IMR-90 (cell line): ENCODE data around the gene CYP4F22. TPM values are rescaled to one million over a fixed set of nuclear protein-coding genes. Genes with fewer than 3 reads are reported as not detected.
"Not testable (repeated sequence)": the region's sequence is repeated elsewhere in the genome, so short reads cannot be mapped to it uniquely, and the experiment has no call there.

ENCODE experiments used
- ATAC-seq: fragments of 200-7000 bp; cut with Tn5 transposase; 2 replicates; pipeline ENCODE4 v1.9.1; 2020; ENCODE audit warnings: low read depth, mild to moderate bottlenecking, moderate library complexity
- BruUV-seq: library from RNA; stranded (reverse); fragments of 400-500 nt; replicated peaks from 2 replicates; lab custom pipeline; 2021; lab: Mats Ljungman, UMichigan
- CTCF ChIA-PET: fragments of 300-600 bp; formaldehyde crosslinking; extraction: SDS; loops from one replicate; lab custom pipeline; 2021; ENCODE audit warnings: antibody characterized with exemption; lab: Yijun Ruan, JAX
- POLR2A ChIA-PET: fragments of 300-600 bp; sonication (Branson Sonifier 250); formaldehyde crosslinking; loops from one replicate; lab custom pipeline; 2022; ENCODE audit warnings: antibody characterized with exemption; ENCODE audit not compliant: unreplicated experiment; lab: Charles Lee
- DNase-seq: peaks from one replicate; pipeline ENCODE4 v3.0.0; 2013
- H2AFZ ChIP-seq: replicated peaks from 2 replicates; pipeline ENCODE3; 2013; ENCODE audit warnings: low read length, mild to moderate bottlenecking; ENCODE audit not compliant: poor library complexity
- H2AK5ac ChIP-seq: 2 replicates; pipeline ENCODE4 v1.6.1; 2013; ENCODE audit warnings: low read depth, low read length, inconsistent platforms
- H2AK9ac ChIP-seq: replicated peaks from 2 replicates; pipeline ENCODE3; 2013; ENCODE audit warnings: mild to moderate bottlenecking, low read depth, low read length, moderate library complexity; ENCODE audit not compliant: poor library complexity
- H2BK120ac ChIP-seq: 2 replicates; pipeline ENCODE4 v1.6.1; 2013; ENCODE audit warnings: low read depth, low read length, inconsistent platforms
- H2BK15ac ChIP-seq: 3 replicates; pipeline ENCODE4 v1.6.1; 2013; ENCODE audit warnings: low read depth, low read length, inconsistent platforms
- H2BK20ac ChIP-seq: 2 replicates; pipeline ENCODE4 v1.6.1; 2013; ENCODE audit warnings: low read depth, mild to moderate bottlenecking, inconsistent platforms, low read length, moderate library complexity
- H2BK5ac ChIP-seq: 2 replicates; pipeline ENCODE4 v1.6.1; 2013; ENCODE audit warnings: mild to moderate bottlenecking, low read depth, low read length, inconsistent platforms; ENCODE audit not compliant: poor library complexity, severe bottlenecking
- H3K14ac ChIP-seq: replicated peaks from 2 replicates; pipeline ENCODE4 v1.6.1; 2013; ENCODE audit warnings: low read depth, low read length, inconsistent platforms
- H3K18ac ChIP-seq: 2 replicates; pipeline ENCODE4 v1.6.1; 2013; ENCODE audit warnings: low read depth, low read length, control low read depth
- H3K23ac ChIP-seq: 2 replicates; pipeline ENCODE4 v1.6.1; 2013; ENCODE audit warnings: low read depth, low read length, inconsistent platforms
- H3K27ac ChIP-seq: 2 replicates; pipeline ENCODE4 v1.5.1; 2013; ENCODE audit warnings: mild to moderate bottlenecking, control low read depth, low read length; ENCODE audit not compliant: insufficient read depth
- H3K27me3 ChIP-seq: 2 replicates; pipeline ENCODE4 v1.6.1; 2013; ENCODE audit warnings: low read length; ENCODE audit not compliant: control insufficient read depth, insufficient read depth
- H3K36me3 ChIP-seq: 2 replicates; pipeline ENCODE4 v1.6.1; 2013; ENCODE audit warnings: low read length, mixed read lengths; ENCODE audit not compliant: control insufficient read depth, insufficient read depth
- H3K4ac ChIP-seq: 2 replicates; pipeline ENCODE4 v1.6.1; 2013; ENCODE audit warnings: low read depth, low read length, inconsistent platforms
- H3K4me1 ChIP-seq: 2 replicates; pipeline ENCODE4 v1.6.1; 2013; ENCODE audit warnings: low read length, mixed read lengths; ENCODE audit not compliant: control insufficient read depth, insufficient read depth
- H3K4me2 ChIP-seq: 2 replicates; pipeline ENCODE4 v1.6.1; 2013; ENCODE audit warnings: low read depth, mild to moderate bottlenecking, control low read depth, low read length, moderate library complexity
- H3K4me3 ChIP-seq: 2 replicates; pipeline ENCODE4 v1.5.1; 2013; ENCODE audit warnings: low read depth, mild to moderate bottlenecking, control low read depth, low read length, moderate library complexity; ENCODE audit not compliant: insufficient read depth
- H3K56ac ChIP-seq: 2 replicates; pipeline ENCODE4 v1.6.1; 2013; ENCODE audit warnings: low read length, inconsistent platforms; ENCODE audit not compliant: insufficient read depth; ENCODE audit errors: extremely low read depth
- H3K79me1 ChIP-seq, 2 experiments: 2 replicates each; pipeline ENCODE4 v1.6.1; 2013; ENCODE audit warnings: low read length in 2 of 2, inconsistent platforms in 1 of 2, low read depth in 1 of 2
- H3K9ac ChIP-seq: 2 replicates; pipeline ENCODE4 v1.6.1; 2013; ENCODE audit warnings: low read depth, low read length, control low read depth
- H3K9me1 ChIP-seq: 2 replicates; pipeline ENCODE4 v1.6.1; 2013; ENCODE audit warnings: low read length, inconsistent platforms; ENCODE audit not compliant: insufficient read depth
- H3K9me3 ChIP-seq: 2 replicates; pipeline ENCODE4 v1.6.1; 2013; ENCODE audit warnings: low read length; ENCODE audit not compliant: control insufficient read depth, insufficient read depth
- H4K20me1 ChIP-seq: 2 replicates; pipeline ENCODE4 v1.6.1; 2013; ENCODE audit warnings: low read length, inconsistent platforms; ENCODE audit not compliant: insufficient read depth
- H4K5ac ChIP-seq: 2 replicates; pipeline ENCODE4 v1.6.1; 2013; ENCODE audit warnings: mild to moderate bottlenecking, low read depth, low read length, control low read depth
- H4K8ac ChIP-seq, 2 experiments: 2 replicates each; pipeline ENCODE4 v1.6.1; 2013; ENCODE audit warnings: low read depth in 2 of 2, low read length in 2 of 2, control low read depth in 1 of 2, inconsistent platforms in 1 of 2
- H4K91ac ChIP-seq: 2 replicates; pipeline ENCODE4 v1.6.1; 2013; ENCODE audit warnings: low read depth, low read length, inconsistent platforms; ENCODE audit not compliant: insufficient read depth
- BHLHE40 ChIP-seq: fragments of 150-350 bp; IDR thresholded peaks from 2 replicates; pipeline ENCODE4 v1.6.1; 2016; ENCODE audit warnings: mild to moderate bottlenecking, low read depth, low read length
- CEBPB ChIP-seq: IDR thresholded peaks from 2 replicates; pipeline ENCODE4 v1.6.1; 2012; ENCODE audit warnings: low read depth, low read length, improper control_type of control experiment
- MAFK ChIP-seq: IDR thresholded peaks from 2 replicates; pipeline ENCODE4 v1.6.1; 2012; ENCODE audit warnings: low read depth, low read length, improper control_type of control experiment
- MXI1 ChIP-seq: IDR thresholded peaks from 2 replicates; pipeline ENCODE4 v1.6.1; 2012; ENCODE audit warnings: low read depth, mild to moderate bottlenecking, low read length, moderate library complexity, borderline replicate concordance
- RFX5 ChIP-seq: IDR thresholded peaks from 2 replicates; pipeline ENCODE4 v1.8.0; 2012; ENCODE audit warnings: low read depth, mild to moderate bottlenecking, low read length, moderate library complexity
- WGBS, 2 experiments: methylation state at CpG; one replicate each; pipeline versions ENCODE4 v1.1.5 to v1.1.7; 2013; ENCODE audit warnings: missing lambda C conversion rate in 2 of 2; ENCODE audit not compliant: insufficient read length in 1 of 2; ENCODE audit errors: extremely low coverage in 2 of 2; 5-methylcytosine and 5-hydroxymethylcytosine counted together
- dilution Hi-C: fragments of 300-500 bp; cut with HindIII; formaldehyde crosslinking; loops from one replicate; pipeline ENCODE4 v1.14.3; 2018; ENCODE audit warnings: low sequenced_read_pairs; ENCODE audit not compliant: unreplicated experiment
- in situ Hi-C: fragments of 300-500 bp; cut with MboI; formaldehyde crosslinking; loops from 3 replicates; pipeline ENCODE4 v1.14.3; 2019; ENCODE audit warnings: low sequenced_read_pairs, inconsistent platforms, mixed read lengths
- intact Hi-C: fragments of 100-400 bp; cut with micrococcal nuclease; formaldehyde crosslinking; loops from 2 replicates; pipeline ENCODE4 v1.10.0; 2022
- polyA plus RNA-seq, 3 experiments: library from polyadenylated mRNA; depleted of rRNA; stranded (reverse); fragments of >200 nt; gene quantifications; 2 replicates each; pipeline ENCODE4 v1.2.3, GENCODE V29; 2012; ENCODE audit warnings: low replicate concordance in 1 of 3
- total RNA-seq: library from RNA; depleted of rRNA; stranded (reverse); fragments of >200 nt; gene quantifications from 2 replicates; pipeline ENCODE4 v1.2.3, GENCODE V29; 2012
- TF ChIP-seq, protein P1 (sequence below): conservative IDR thresholded peaks from 2 replicates; pipeline ENCODE4 v1.5.1; 2012; ENCODE audit warnings: mild to moderate bottlenecking, low read depth, low read length, improper control_type of control experiment

The CYP4F22 gene
- total and polyA plus RNA-seq, 2 of the 4 experiments (the other 2 are of a cell fraction): not detected

GRCh38 chr19:15591796-15592195 is 83.5 kb downstream of the CYP4F22 start:
- dilution Hi-C loops: no loop called here

DNA sequence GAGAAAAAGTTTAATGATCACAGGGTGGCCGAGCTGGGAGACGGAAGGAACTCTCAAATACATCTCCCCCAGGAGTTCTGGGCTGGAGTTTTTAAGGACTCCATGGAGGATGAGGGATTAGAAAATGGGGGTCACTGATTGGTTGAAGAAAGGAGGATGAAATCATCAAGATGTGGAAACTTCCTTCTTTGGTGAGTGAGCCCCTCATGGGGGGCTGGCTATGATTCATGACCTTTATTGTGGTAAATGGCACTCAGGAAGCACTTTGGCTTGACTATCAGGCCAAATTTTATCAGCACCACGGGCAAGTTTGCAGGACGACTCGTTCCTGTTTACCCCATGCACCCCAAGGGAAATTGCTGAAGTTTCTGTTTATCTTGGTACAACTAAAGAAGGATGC is 84.2 kb downstream of the CYP4F22 start:
- H3K4me2 ChIP-seq, in situ Hi-C loops, dilution Hi-C loops, H2AK9ac ChIP-seq, H3K9ac ChIP-seq, H3K4me3 ChIP-seq, H2BK20ac ChIP-seq, H2BK120ac ChIP-seq, intact Hi-C loops, H3K9me3 ChIP-seq, H3K23ac ChIP-seq, H3K79me1 ChIP-seq, H4K20me1 ChIP-seq, ATAC-seq, H4K91ac ChIP-seq, H2AFZ ChIP-seq, H3K14ac ChIP-seq, H2BK5ac ChIP-seq, H3K4ac ChIP-seq, H3K18ac ChIP-seq, H3K27ac ChIP-seq, H2BK15ac ChIP-seq, H3K56ac ChIP-seq, H3K9me1 ChIP-seq, BruUV-seq, POLR2A ChIA-PET, H4K5ac ChIP-seq, DNase-seq, H3K4me1 ChIP-seq, H3K36me3 ChIP-seq, CTCF ChIA-PET, H2AK5ac ChIP-seq, H3K27me3 ChIP-seq, H4K8ac ChIP-seq: not testable (repeated sequence)
- WGBS, 2 experiments: no CpG with 5 or more reads among the region's 5 CpGs

More at GRCh38 chr19:15591796-15592195, 83.5 kb downstream of the CYP4F22 start:
- in situ Hi-C loops: no loop called here
- H4K5ac ChIP-seq: no peak overlapping the region
- DNase-seq (no peak), ATAC-seq (no peak)
- no peak overlapping the region for H2BK20ac ChIP-seq
- no peak overlapping the region for H3K9ac ChIP-seq
- TF ChIP-seq RFX5 (no peak), BHLHE40 (no peak), MXI1 (no peak), CEBPB (no peak), MAFK (no peak)
- TF ChIP-seq, protein P1, sequence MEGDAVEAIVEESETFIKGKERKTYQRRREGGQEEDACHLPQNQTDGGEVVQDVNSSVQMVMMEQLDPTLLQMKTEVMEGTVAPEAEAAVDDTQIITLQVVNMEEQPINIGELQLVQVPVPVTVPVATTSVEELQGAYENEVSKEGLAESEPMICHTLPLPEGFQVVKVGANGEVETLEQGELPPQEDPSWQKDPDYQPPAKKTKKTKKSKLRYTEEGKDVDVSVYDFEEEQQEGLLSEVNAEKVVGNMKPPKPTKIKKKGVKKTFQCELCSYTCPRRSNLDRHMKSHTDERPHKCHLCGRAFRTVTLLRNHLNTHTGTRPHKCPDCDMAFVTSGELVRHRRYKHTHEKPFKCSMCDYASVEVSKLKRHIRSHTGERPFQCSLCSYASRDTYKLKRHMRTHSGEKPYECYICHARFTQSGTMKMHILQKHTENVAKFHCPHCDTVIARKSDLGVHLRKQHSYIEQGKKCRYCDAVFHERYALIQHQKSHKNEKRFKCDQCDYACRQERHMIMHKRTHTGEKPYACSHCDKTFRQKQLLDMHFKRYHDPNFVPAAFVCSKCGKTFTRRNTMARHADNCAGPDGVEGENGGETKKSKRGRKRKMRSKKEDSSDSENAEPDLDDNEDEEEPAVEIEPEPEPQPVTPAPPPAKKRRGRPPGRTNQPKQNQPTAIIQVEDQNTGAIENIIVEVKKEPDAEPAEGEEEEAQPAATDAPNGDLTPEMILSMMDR: no peak
- no peaks in the 10 kb centered on the region for H3K4me1 ChIP-seq
- no peak overlapping the region for H3K4me2 ChIP-seq
- H2AFZ ChIP-seq: no peak overlapping the region
- no peak overlapping the region for H4K8ac ChIP-seq
- BruUV-seq: no TSS peak
- no CpG with 5 or more reads among the region's 4 CpGs for WGBS, 2 experiments
- no peak overlapping the region for H2AK5ac ChIP-seq
- H2BK120ac ChIP-seq: no peak overlapping the region
- H3K14ac ChIP-seq: no peak overlapping the region
- H2BK15ac ChIP-seq: no peak overlapping the region
- no peak overlapping the region for H4K91ac ChIP-seq
- intact Hi-C loops: no loop called here
- ChIA-PET CTCF (no interaction called here), POLR2A (no interaction called here)
- no peaks in the 10 kb centered on the region for H3K27me3 ChIP-seq
- H3K4ac ChIP-seq: no peak overlapping the region
- no peak overlapping the region for H3K18ac ChIP-seq
- H3K9me1 ChIP-seq: no peaks in the 10 kb centered on the region
- no peak overlapping the region for H2AK9ac ChIP-seq
- H3K27ac ChIP-seq: no peak overlapping the region
- H2BK5ac ChIP-seq: no peak overlapping the region
- no peaks in the 10 kb centered on the region for H4K20me1 ChIP-seq
- H3K56ac ChIP-seq: no peak overlapping the region
- no peak overlapping the region for H3K4me3 ChIP-seq
- no peaks in the 10 kb centered on the region; the same call in 1 of the 2 replicates for H3K9me3 ChIP-seq
- no peaks in the 10 kb centered on the region for H3K79me1 ChIP-seq
- H3K23ac ChIP-seq: no peak overlapping the region
- H3K36me3 ChIP-seq: no peaks in the 10 kb centered on the region
